ENCODE results near the gene BICC1.

The BICC1 gene

GRCh38 chr10:58535311-58535710 is 22.6 kb downstream of the BICC1 start:
- POLR2A ChIA-PET: no interaction called here
- CTCF ChIA-PET: interaction anchor here (8.6 kb wide), 1 partner anchor 120 kb away, joined by 87 read pairs; no protein-coding TSS in a partner anchor
- DNase-seq (ENCODE audit: low read depth, low spot score): no peak
- no peak overlapping the region for H3K4me3 ChIP-seq (ENCODE audit: low read depth, low read length)
- no peak for TF ChIP-seq CTCF (IDR thresholded peaks at IDR 0.05; ENCODE audit: insufficient read depth, low read length, missing control alignments)

GRCh38 chr10:58543141-58543540 is 30.5 kb downstream of the BICC1 start:
- H3K4me3 ChIP-seq (ENCODE audit: low read depth, low read length): no peak overlapping the region
- DNase-seq (ENCODE audit: low read depth, low spot score): no peak
- TF ChIP-seq CTCF (IDR thresholded peaks at IDR 0.05; ENCODE audit: insufficient read depth, low read length, missing control alignments): no peak
- CTCF ChIA-PET: interaction anchor here (1.0 to 3.9 kb wide), 2 partner anchors 12 to 129 kb away, joined by 5 to 21 read pairs; no protein-coding TSS in a partner anchor
- POLR2A ChIA-PET: no interaction called here

DNA sequence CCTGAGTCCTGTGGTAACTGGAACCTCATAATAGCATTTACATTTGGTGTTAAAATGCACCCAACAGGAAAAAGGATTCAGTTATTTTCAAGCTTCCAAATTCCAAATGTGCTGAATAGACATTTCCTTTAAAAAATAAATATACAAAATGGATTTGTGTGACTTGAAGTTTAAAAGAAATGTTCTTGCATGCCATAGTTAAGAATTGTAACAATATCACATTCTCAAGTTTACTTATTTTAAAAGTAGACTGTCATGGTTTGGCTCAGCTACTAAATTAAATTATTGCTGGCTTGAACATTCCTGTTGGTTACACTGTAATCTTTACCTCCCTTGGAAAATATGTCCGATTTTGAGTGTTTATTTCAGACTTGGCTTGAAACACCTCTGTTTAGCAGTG is 31.5 kb downstream of the BICC1 start:
- CTCF ChIA-PET: interaction anchor here (3.9 kb wide), 1 partner anchor 13 kb away, joined by 21 read pairs; no protein-coding TSS in a partner anchor
- no peak for TF ChIP-seq CTCF (IDR thresholded peaks at IDR 0.05; ENCODE audit: insufficient read depth, low read length, missing control alignments)
- H3K4me3 ChIP-seq (ENCODE audit: low read depth, low read length): no peak overlapping the region
- POLR2A ChIA-PET: no interaction called here
- no peak for DNase-seq (ENCODE audit: low read depth, low spot score)

DNA sequence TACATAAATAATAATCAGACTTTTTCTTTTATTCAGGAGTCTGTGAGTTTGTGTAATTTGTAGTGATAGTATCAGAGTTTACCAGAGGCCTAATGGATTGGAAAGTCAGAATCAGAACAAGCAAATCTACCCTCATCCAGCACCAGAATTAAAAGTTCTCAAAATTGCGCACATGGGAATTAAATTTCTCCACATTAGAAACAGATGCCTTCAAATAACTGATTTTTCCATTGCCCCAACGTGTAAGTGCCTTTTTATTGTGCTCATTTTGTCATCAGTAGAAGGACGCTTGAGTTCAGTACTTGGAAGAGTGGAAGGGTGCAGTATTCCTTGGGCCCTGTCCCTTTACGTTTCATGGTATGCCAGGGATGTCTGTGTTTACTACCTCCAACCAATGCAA is 32.8 kb downstream of the BICC1 start:
- DNase-seq (ENCODE audit: low read depth, low spot score): no peak
- no peak for TF ChIP-seq CTCF (IDR thresholded peaks at IDR 0.05; ENCODE audit: insufficient read depth, low read length, missing control alignments)
- POLR2A ChIA-PET: no interaction called here
- CTCF ChIA-PET: interaction anchor here (1.0 to 3.9 kb wide), 2 partner anchors 14 kb away, joined by 8 to 21 read pairs; no protein-coding TSS in a partner anchor
- no peak overlapping the region for H3K4me3 ChIP-seq (ENCODE audit: low read depth, low read length)

DNA sequence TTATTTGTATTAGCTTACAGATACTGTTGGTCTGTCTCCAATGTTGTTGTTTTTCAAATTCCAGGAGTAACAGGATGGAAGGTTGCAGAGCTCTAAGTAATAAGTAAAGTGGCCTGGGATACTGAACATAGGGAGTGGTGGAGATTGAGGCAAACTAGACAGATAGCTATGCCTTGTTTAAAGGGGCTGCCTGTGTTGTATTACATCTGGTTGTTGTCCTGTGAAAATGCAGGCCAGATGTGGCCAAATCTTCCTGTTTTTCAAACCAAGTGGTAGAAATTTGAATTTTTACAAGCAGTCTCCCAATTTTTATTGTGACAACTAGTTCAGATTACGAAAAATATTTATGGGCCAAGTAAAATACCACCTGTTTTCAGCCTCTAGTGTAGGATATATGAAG is 33.5 kb downstream of the BICC1 start:
- no peak for TF ChIP-seq CTCF (IDR thresholded peaks at IDR 0.05; ENCODE audit: insufficient read depth, low read length, missing control alignments)
- no peak for DNase-seq (ENCODE audit: low read depth, low spot score)
- ChIA-PET CTCF (interaction anchor here (1.0 kb wide), 1 partner anchor 15 kb away, joined by 8 read pairs; no protein-coding TSS in a partner anchor), POLR2A (no interaction called here)
- H3K4me3 ChIP-seq (ENCODE audit: low read depth, low read length): no peak overlapping the region

GRCh38 chr10:58546722-58547445 is 34.2 kb downstream of the BICC1 start:
- no peak overlapping the region for H3K4me3 ChIP-seq (ENCODE audit: low read depth, low read length)
- no peak for DNase-seq (ENCODE audit: low read depth, low spot score)
- no peak for TF ChIP-seq CTCF (IDR thresholded peaks at IDR 0.05; ENCODE audit: insufficient read depth, low read length, missing control alignments)
- ChIA-PET CTCF (interaction anchor here (1.0 kb wide), 2 partner anchors 16 kb away, joined by 3 to 8 read pairs; no protein-coding TSS in a partner anchor), POLR2A (no interaction called here)

Data from AG04449 (cell line).